Gastrocnemius medialis (tissue), 4 donors: ENCODE measurements around the gene FNIP1. TPM values are rescaled to one million over a fixed set of nuclear protein-coding genes. Genes with fewer than 3 reads are reported as not detected.

Experiments
- total RNA-seq, 4 donors: library from RNA; depleted of rRNA; stranded (reverse); fragments of >200 nt; gene quantifications; one replicate each; pipeline versions ENCODE4 v1.1.0 to v1.2.3, GENCODE V29; 2016

The FNIP1 gene
- total RNA-seq, 4 donors from 2014 or later, result 53.9 to 84.7 (median 66.9) TPM

Other genes starting within 250 kb of the FNIP1 start
- gene RAPGEF6, start 161.8 kb downstream of the FNIP1 start, total RNA-seq, result 10 to 100 TPM in 1 of 4 donors, 1 to 10 TPM in 3; 7.2 to 11.7 (median 8.5) TPM
- gene MEIKIN, start 148.6 kb upstream of the FNIP1 start, total RNA-seq, result not detected
- under 1 TPM; 0.29 to 0.71 (median 0.36) TPM for gene ACSL6, start 214.6 kb upstream of the FNIP1 start, total RNA-seq